Thyroid gland (tissue), 4 donors: ENCODE measurements around the gene ELAVL4. TPM values are rescaled to one million over a fixed set of nuclear protein-coding genes. Genes with fewer than 3 reads are reported as not detected.

Experiments
- DNase-seq, 2 donors: peaks; one replicate each; pipeline ENCODE4 v3.0.0-alpha.2; 2019
- H3K27ac ChIP-seq, 3 donors: fragments of 200-600 bp; sonication (generic); 1 replicate in 2 of 3; 2 replicates in 1 of 3; pipeline ENCODE4 v1.5.1; 2016 to 2019; ENCODE audit warnings: mild to moderate bottlenecking in 1 of 3, moderate library complexity in 1 of 3
- H3K27me3 ChIP-seq: fragments of 200-600 bp; sonication (generic); one replicate; pipeline ENCODE4 v1.5.1; 2019
- H3K36me3 ChIP-seq, 2 donors: fragments of 200-600 bp; sonication (generic); one replicate each; pipeline ENCODE4 v1.5.1; 2016 to 2019
- H3K4me1 ChIP-seq, 2 donors: fragments of 200-600 bp; sonication (generic); one replicate each; pipeline ENCODE4 v1.5.1; 2017 to 2019
- H3K4me3 ChIP-seq, 3 donors: fragments of 200-600 bp; sonication (generic); replicated peaks in 1 of 3; 1 replicate in 2 of 3; 2 replicates in 1 of 3; pipeline ENCODE4 v1.5.1; 2016; ENCODE audit warnings: mild to moderate bottlenecking in 1 of 3
- H3K9me3 ChIP-seq: fragments of 200-600 bp; sonication (generic); one replicate; pipeline ENCODE4 v1.5.1; 2017
- CTCF ChIP-seq, 6 experiments: fragments of 200-600 bp in 3 of 6; fragments of 450-650 bp in 3 of 6; sonication (generic) in 3 of 6; IDR thresholded peaks; one replicate each; pipeline ENCODE4 v1.5.1; 2016 to 2019; ENCODE audit warnings: antibody characterized with exemption in 6 of 6, mild to moderate bottlenecking in 2 of 6, inconsistent platforms in 1 of 6, moderate library complexity in 1 of 6
- POLR2A ChIP-seq, 2 donors: fragments of 450-650 bp; IDR thresholded peaks; one replicate each; pipeline ENCODE4 v1.6.1; 2017; ENCODE audit warnings: antibody characterized with exemption in 2 of 2, mild to moderate bottlenecking in 2 of 2, moderate library complexity in 1 of 2
- WGBS, 2 donors: methylation state at CpG; one replicate each; pipeline ENCODE4 v1.1.5; 2017; 5-methylcytosine and 5-hydroxymethylcytosine counted together
- intact Hi-C: fragments of 100-400 bp; cut with DNase I; formaldehyde crosslinking; loops from one replicate; pipeline ENCODE4 v1.15.1; 2023
- total RNA-seq, 4 donors: library from RNA; depleted of rRNA; stranded (reverse); fragments of >200 nt; gene quantifications; one replicate each; pipeline ENCODE4 v1.2.3, GENCODE V29; 2016

ELAVL4 gene
- total RNA-seq, 4 donors from 2014 or later = not detected

GRCh38 chr1:50148142-50148923 is 39.6 kb downstream of the ELAVL4 start:
- intact Hi-C loops = no loop called here

GRCh38 chr1:50152236-50152635 is 43.5 kb downstream of the ELAVL4 start:
- H3K27me3 ChIP-seq = no peaks in the 10 kb centered on the region
- no peak for DNase-seq
- H3K4me3 ChIP-seq = no peak overlapping the region
- intact Hi-C loops = no loop called here
- H3K27ac ChIP-seq = no peak overlapping the region
- 74 to 82% methylated on average over 3 of the region's 3 CpGs for WGBS, 2 donors
- no peaks in the 10 kb centered on the region for H3K36me3 ChIP-seq
- TF ChIP-seq POLR2A (IDR thresholded peaks at IDR 0.05) (no peak), CTCF (IDR thresholded peaks at IDR 0.05) (no peak)
- no peaks in the 10 kb centered on the region for H3K9me3 ChIP-seq
- H3K4me1 ChIP-seq = no peaks in the 10 kb centered on the region

More at GRCh38 chr1:50148142-50148923, 39.6 kb downstream of the ELAVL4 start:
- Histone ChIP-seq H3K4me1 (no peaks in the 10 kb centered on the region), H3K27ac (no peak overlapping the region), H3K4me3 (no peak overlapping the region), H3K27me3 (no peaks in the 10 kb centered on the region), H3K36me3 (no peaks in the 10 kb centered on the region), H3K9me3 (no peaks in the 10 kb centered on the region)
- 89 to 92% methylated on average over 1 of the region's 1 CpG for WGBS, 2 donors
- DNase-seq = no peak
- no peak for TF ChIP-seq POLR2A (IDR thresholded peaks at IDR 0.05)
- TF ChIP-seq CTCF (IDR thresholded peaks at IDR 0.05) = no peak

GRCh38 chr1:50155541-50155940 is 46.8 kb downstream of the ELAVL4 start:
- 72 to 81% methylated on average over 3 of the region's 3 CpGs for WGBS, 2 donors
- TF ChIP-seq POLR2A (IDR thresholded peaks at IDR 0.05) (no peak), CTCF (IDR thresholded peaks at IDR 0.05) (no peak)
- Histone ChIP-seq H3K36me3 (no peaks in the 10 kb centered on the region), H3K4me1 (no peaks in the 10 kb centered on the region), H3K27me3 (no peaks in the 10 kb centered on the region), H3K9me3 (no peaks in the 10 kb centered on the region), H3K27ac (no peak overlapping the region), H3K4me3 (no peak overlapping the region)
- DNase-seq = no peak
- intact Hi-C loops = no loop called here

- Histone ChIP-seq H3K4me3 (no peak overlapping the region), H3K27me3 (no peaks in the 10 kb centered on the region), H3K27ac (no peak overlapping the region), H3K9me3 (no peaks in the 10 kb centered on the region), H3K4me1 (no peaks in the 10 kb centered on the region), H3K36me3 (no peaks in the 10 kb centered on the region)
- no peak for DNase-seq
- TF ChIP-seq CTCF (IDR thresholded peaks at IDR 0.05) (no peak), POLR2A (IDR thresholded peaks at IDR 0.05) (no peak)
- intact Hi-C loops = no loop called here
- WGBS, 2 donors = 91 to 95% methylated on average over 7 of the region's 7 CpGs
Measured at GRCh38 chr1:50156241-50157010, 47.7 kb downstream of the ELAVL4 start.
